Measurements from ENCODE around the gene CYP1B1.
"Not testable (repeated sequence)": the region's sequence is repeated elsewhere in the genome, so short reads cannot be mapped to it uniquely, and the experiment has no call there.

CYP1B1 gene

DNA sequence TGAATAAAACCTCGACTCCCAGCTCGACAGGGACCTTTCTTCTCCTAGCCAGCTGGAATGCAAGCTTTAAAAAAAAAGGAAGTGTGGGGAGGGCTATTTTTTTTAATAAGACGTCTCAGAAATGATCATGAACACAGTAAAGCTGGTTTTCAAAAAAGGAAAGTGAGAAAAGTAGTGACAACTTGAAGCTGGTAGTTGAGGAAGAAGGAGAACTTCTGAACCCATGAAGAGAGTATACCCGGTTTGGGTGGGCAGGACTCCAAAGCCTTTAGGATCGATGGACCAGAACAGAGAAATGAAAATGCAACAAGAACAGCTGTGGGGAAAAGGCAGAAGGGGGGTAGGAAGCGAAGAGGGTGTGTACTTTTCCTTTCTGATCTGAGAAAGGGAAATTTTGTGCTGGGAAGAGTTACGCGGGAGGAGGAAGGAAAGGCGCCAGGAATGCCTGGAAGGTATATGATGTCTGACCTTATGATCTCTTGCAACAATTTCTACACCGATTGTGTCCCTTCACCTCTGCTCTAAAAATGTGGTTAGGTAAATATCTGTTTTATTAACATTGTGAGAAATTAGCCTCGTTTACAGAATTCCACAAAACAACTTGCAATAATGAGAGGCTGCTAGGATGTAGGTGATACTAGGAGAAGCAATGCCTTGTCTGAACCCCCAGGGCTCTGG is 22.6 kb upstream of the CYP1B1 start:
- DNase-seq: no peak

DNA sequence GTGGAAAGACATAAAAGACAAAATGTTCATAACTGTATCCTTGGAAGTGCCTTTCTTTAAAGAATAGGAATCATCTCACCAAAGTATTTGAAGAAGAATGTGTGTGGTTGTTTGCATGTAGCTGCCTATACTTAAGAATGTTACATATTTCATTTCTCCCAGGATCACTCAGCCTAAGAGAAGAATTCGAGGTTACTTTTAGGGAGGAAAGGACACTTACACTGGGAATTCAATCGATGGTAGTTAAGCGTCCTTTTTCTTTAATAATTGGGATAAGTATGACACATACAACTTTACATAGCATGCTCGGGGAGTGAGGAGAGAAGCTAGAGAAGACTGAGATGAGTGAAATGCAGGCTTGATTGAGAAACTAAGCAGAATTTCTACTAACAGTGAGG is 22.0 kb upstream of the CYP1B1 start:
- no peak for DNase-seq

DNA sequence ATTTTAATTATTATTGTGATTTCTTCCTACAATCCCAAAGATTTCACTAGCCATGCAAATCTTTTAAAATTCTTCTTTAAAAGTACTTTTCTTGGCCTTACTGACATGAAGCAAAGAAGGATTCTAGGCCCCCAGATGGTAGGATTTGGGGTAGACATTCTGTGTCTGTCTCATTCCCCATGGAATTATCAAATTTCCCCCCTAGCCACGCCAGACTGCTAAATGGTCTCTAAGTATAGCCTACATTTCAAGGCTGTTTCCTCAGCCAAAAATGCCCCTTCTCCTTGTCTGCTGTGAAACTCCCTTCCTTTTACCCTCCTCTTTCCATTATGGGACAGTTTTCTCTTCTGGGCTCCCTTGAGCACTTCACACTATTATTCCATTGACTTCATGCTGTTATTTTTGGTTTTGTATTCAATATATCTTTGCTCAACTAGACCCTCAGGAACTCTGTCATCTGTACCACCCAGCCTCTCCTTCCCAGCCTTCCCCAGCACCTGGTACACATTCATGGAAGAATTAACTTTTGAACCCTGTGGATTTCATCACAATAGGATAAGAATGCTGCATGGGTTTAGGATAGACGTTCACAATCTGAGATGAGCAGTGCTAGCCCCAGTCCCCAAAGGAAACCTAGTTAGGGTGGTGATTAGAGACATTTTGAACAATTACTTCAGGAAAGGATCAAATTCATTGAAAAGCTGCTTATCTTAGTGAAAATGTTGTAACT is 21.5 kb upstream of the CYP1B1 start:
- DNase-seq: no peak

DNA sequence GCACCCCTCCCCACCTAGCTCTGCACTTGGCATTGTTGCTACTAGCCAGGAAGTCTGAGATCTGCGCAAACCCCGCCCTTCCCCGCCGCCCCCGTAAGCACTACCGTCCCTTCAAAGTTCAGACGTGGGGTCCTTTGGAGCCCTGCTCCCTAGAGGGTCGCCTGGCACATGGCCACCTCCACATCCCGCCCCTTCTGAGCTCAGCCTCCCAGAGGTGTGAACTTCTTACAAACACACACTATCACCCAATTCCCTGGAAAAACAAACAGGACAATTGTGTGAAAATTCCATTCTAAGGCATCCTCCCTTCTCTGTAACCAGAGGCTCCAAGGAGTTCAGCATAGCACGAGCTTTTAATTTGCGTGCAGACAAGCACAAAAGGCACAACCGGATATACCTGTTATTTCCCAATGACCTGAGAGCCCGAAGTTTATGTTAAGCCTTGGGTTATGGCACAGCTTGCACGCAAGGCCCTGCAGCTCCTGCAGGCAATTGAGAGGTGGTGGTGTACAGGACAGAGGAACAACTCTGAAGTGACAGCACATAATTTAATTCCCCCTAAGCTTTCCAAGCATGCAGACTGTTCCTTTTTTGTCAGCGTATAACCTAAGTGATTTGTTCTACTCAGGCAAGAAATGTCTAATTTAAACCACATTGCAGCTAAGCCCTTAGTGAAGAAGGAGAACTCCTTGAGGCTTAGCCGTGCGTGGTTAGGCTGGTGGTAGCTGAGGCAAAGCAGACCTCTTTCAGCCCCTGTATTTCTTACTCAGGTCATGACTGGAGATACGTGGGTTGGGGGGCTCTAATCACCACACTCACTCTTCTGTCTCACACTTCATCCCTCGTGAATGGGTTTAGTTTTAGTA is 20.3 kb upstream of the CYP1B1 start:
- no peak for DNase-seq

DNA sequence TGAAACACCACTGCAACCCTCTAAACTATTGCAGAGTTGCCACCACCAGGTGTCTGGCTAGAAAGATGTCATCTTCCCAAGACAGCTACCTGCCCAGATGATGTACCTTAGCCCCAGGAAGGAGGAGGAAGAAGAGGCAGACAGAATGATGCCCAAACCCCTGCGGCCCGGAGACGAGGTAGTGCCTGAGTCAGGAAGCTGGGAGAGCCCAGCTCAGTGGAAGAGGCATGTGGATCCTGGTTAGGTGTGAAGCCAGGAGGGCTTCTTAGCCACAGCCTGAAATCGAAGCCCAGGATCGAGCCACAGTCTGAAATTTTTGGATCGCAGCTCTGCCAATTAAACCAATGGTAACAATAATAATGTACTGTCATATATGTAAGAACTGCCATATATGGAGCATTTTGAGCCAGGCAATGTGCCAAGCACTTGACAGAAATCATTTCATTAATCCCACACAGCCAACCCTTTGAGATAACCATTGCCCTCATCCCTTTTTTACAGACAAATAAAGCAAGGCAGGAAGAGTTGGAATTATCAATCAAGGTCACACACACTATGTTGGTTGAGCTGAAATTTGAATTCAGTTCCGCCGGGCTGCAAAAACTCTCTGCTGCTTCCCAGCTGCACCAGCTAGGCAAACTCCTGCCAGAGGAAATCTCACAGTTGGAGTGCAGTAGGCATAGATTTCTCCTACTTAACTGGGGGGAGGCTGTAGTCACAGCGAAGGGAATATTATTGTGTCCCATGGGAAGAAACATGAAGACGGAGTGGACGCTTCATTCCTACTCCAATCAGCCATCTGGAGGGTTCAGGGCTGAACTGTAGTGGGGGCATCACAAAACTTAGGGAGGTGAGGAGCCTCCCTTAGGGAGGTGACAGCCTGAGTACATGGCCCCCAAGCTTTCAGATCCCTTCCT is 19.4 kb upstream of the CYP1B1 start:
- no peak for DNase-seq

DNA sequence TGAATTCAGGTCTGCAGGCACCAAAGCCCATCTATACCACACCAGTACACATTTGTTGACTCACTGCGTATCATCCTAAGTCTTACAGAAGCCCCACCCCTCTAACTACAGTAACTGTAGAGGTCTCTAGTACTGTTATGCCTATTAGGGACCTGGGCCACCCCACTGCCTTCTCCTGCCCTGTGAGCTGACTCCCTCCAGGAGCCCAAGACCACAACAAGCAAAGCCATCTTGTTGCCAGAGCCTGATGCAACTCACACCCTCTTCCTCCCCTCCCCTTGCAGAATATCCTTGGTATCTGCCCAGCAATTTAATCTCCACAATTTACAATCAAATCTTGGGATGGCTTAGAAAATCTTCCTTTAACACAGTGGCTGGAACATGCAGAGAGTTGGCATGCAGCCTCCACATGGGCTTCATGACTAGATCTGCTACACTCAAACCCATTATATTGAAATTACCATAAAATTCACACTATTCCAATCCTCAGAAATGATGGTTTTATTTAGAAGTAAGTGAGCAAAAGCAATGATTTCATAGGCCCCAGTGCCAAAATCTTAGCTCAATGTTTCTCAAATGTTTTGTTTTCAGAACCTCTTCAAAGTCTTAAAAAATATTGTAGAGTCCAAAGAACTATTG is 17.7 kb upstream of the CYP1B1 start:
- DNase-seq: no peak

DNA sequence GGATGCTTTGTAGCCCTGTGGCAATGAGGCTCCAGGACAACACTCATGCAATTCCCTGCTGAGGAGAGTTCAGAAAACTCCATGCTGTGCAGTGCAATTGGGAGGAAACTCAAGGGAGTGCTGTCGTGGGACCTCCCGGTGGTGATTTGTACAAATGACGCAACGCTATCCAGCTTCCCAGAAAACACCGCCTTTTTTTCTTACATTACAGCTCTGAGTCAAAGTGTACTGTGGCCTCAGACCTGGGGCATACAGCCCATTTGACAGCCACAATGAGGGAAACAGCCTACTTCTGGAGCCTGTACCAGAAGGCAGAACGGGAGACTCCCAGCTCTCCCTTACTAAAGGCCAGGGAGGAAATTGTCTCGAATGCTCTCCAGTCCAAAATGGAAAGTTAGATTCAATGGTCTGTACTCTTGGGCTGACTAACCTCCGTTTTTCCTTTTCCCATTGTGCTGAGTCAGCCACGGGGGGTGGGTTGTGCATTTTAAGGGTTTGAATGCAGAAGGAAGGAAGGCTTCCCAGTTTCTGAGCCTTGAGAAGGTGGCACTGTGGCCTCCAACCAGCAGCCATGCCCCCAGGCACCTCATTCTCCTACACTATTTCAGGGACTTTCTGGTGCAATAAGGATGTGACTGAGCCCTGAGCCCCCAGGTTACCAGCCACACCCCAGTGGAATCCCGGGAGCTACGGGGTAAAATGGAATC is 16.4 kb upstream of the CYP1B1 start:
- no peak for DNase-seq

DNA sequence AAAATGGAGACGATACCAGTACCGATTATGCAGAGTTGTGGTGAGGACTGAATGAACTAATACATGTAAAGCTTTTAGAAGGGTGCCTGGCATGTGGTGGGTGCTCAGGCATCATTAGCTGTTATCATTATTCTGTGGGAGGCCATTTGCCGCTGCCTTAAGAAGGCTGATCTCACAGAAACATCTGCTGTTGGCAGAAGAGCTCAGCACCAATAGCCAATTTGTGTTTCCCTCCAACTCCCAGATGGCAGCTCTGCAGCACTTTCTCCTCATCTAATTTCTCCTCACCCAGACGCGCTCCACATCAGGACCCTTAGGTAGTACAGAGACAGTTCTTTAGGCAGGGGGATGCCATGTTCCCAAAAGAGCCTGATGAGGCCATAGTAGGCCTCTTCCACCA is 15.8 kb upstream of the CYP1B1 start:
- no peak for DNase-seq

DNA sequence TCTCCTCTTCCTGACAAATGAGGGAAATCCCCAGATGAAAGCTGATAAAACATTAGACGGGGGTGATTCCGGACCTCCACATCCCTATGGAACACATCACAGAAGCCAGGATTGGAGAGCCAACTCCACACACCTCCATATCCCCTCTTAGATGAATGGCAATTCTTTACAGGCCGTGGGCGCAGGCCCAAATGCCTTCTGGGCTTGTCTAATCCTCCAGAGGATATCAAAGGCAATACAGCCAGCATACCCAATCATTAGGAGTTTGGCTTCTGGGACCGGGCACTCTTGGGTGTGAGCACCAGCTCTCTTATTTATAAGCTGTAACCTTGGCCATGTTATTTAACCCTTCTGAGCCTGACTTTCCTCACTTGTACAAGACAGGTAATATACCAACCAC is 15.0 kb upstream of the CYP1B1 start:
- no peak for DNase-seq

DNA sequence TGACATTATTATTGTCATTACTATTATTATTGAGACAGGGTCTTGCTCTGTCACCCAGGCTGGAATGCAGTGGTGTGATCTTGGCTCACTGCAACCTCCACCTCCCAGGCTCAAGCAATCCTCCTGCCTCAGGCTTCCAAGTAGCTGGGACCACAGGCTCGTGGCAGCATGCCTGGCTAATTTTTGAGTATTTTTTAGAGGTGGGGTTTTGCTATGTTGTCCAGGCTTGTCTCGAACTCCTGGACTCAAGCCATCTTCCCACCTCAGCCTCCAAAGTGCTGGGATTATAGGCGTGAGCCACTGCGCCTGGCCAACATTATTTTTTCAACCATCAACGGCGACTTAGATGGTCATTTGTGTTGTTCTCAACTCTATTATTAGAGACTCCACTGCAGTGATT is 14.3 kb upstream of the CYP1B1 start:
- not testable (repeated sequence) for DNase-seq

DNA sequence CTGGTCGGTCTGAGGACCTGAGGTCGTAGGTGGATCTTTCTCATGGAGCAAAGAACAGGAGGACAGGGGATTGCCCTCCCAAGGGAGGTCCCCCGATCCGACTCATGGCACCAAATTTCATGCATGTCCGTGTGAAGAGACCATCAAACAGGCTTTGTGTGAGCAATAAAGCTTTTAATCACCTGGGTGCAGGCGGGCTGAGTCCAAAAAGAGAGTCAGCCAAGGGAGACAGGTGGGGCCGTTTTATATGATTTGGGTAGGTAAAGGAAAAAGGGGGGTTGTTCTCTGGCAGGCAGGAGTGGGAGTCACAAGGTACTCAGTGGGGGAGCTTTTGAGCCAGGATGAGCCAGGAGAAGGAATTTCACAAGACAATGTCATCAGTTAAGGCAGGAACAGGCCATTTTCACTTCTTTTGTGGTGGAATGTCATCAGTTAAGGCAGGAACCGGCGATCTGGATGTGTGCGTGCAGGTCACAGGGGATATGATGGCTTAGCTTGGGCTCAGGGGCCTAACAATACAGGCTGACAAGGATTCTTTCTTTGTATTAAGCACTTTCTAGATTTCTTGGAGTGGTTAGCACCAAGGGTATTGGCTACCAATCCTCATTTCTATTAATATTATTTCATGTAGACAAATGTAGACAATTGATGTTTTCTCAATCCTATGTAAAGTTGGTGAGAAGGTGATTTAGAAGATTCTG is 10.2 kb upstream of the CYP1B1 start:
- not testable (repeated sequence) for DNase-seq

DNA sequence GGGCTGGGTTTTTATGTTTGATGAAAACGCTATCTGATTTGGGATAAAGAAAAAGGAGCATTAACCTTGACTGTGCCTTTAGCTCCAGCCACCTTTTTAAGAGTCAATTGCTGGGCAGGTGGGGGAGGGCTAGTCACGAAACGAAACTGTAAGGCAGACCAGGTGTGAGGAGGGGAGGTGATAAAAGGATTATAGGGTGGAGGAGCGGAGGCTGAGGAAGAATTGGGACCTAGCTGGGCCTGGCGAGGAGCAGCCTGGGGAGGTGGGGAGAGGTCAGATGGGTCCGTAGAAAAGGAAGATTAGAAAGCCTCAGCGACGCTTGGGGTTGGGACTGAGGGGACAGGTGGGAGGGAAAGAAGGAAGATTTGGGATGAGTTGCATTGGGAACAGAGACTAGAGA is 8.6 kb upstream of the CYP1B1 start:
- not testable (repeated sequence) for DNase-seq

DNA sequence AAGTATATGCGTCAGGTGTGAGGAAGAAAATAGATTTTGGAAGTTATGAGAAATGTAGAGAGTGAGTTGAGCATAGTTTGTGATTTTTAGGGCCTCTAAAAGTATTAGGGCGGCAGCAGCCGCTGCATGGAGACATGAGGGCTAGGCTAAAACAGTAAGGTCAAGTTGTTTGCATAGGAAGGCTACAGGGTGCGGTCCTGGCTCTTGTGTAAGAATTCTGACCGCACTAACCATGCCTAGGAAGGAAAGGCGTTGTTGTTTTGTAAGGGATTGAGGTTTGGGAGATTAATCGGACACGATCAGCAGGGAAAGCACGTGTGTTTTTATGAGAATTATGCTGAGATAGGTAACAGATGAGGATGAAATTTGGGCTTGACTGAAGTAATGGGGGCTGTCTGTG is 6.8 kb upstream of the CYP1B1 start:
- DNase-seq: not testable (repeated sequence)

DNA sequence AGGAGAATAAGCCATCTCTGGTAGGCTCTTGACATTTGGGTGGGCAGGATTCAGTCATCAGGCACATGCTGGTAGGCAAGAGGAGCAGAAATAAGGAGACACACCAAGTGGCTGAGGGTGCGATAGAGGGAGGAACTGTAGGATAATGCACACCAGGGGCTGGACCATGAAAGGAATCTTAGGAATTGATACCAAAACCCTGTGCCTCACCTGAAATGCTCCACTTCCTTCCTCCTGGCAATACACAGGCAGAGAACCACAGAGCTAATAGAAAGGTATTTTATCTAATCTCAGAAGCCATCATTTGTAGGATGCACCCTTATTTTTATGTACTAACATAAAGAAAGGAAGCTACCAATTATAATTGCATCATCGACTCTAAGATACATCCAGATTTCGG is 4.4 kb upstream of the CYP1B1 start:
- DNase-seq: no peak

DNA sequence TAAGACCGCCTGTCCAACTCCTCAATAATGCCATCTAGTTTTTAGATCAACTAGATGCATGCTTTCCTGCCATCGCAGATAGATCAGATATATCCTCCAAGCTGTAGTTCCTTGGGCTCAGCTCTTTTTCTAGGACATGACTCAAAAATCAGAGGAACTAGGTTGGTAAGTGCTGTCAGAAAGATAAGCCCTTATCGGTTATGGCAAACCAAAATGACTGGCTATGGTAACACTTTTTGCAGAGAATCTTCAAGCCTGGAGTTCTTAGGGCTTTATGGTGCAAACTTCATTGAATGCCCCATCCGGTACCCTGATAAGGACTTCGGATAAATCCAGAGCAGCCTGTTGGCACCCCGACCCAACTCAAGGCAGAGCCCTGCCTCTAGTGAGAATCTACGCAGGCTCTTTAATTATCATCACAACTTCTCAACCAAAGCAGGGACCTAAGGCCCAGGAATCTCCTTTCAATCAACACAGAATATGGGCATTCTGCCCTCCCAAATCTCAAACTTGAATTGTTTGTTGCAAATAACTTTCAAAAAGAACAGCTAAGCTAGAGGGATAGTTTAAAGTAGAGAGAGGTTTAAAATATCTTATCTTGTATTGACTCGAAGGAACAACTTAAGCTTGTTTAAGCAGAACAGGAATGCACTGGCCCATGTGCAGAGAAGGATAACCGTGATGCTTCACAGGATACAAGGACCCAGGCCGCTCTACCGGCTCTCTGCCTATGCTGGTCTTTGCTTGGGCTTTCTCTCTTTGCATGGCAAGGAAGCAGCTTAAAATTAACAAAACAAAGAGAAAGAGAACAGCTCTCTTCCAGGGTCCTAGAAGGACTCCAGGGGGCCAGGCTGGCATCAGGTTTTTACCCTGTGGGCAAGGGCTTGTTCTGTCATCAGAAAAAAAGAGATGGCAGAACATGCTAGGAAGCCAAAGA is 3.4 kb upstream of the CYP1B1 start:
- no peak for DNase-seq

DNA sequence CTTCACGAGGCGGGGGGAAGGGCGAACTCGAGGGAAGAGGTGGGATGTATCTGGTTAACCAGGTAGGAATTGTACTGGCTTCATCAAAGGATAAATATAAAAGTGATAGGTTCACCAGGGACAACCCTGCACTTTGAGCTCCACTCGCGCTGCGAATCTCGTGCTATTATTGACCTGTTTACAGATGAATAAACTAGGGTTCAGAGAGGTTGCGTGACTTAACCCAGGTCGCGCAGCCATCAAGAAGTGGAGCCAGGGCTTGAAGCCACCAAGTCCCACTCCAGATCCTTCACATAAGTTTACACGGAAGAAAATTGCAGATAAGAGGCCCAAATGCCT is 1.4 kb upstream of the CYP1B1 start:
- no peak for DNase-seq

DNA sequence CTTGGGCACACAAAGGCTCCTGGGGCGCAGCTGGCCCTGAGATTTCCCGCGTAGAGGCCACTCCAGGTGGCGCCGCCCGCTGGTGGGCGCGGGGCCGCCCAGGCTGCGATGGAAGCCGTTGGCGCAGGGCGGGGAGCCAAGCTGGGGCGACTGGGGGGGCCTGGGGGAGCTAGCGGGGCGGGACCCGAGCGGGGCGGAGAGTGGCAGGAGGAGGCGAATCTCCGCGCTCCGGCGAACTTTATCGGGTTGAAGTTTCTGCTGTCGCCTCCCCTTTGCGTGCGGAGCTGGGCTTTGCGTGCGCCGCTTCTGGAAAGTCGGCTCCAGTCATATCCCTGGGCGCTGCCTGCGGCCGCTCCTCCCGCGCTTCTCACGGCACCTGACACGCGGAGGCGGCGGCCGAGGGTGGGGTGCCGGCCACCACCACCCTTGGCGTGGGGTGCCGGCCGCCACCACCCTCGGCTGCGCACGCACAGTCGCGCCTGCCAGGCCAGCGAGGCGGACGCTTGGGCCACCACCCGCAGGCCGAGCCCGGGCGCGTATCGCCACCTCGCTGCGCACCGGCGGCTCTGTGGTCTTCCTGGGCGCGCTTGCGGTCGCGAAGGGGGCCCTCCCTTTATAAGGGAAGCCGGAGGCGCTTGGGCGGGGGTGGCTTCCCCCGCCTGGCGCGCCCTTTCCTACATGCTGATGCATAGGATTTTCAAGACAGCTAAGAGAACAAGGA is 919 bp upstream of the CYP1B1 start:
- DNase-seq: peak; percentile 77

DNA sequence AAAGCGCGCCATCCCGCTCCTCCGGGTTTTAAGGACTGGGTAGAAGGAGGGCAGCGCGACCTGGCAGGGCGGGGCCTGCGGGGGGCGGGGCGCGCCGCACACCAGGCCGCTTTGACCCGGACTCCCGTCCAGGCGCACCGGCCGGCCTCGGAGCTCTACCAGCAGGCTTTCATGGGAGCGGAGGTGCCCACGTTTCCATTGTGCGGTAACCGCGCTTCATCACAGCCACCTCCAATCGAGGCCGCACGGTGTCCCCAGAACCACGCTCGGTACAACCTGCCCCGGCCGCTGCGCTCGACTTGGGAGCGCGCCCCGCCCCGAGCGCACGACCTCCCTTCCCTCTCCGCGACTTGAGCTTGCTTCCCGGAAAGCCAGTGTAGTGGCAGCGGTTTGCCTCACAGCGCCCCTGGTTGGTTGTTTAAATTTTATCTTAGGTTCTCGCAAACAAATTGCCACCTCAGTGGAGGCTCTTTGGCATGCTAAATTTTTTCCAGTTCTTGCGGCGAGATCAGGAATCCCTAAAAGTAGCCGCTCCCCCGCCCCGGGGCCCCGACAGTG is 280 bp upstream of the CYP1B1 start:
- DNase-seq: peak; percentile 83

Data from HCEC 1CT (cell line).